GM12878 (cell line): ENCODE measurements around the gene SUGP1. TPM values are rescaled to one million over a fixed set of nuclear protein-coding genes. Genes with fewer than 3 reads are reported as not detected.

ENCODE experiments used
- ATAC-seq: fragments of 200-7000 bp; cut with Tn5 transposase; 3 replicates; pipeline ENCODE4 v1.9.1; 2020; ENCODE audit warnings: mild to moderate bottlenecking, moderate library complexity
- BruUV-seq: library from RNA; stranded (reverse); fragments of 400-500 nt; replicated peaks from 2 replicates; lab custom pipeline; 2021; lab: Mats Ljungman, UMichigan
- CTCF ChIA-PET: fragments of 300-600 bp; sonication (Branson Sonifier 250); formaldehyde crosslinking; extraction: SDS; loops from one replicate; lab custom pipeline; 2021; ENCODE audit warnings: inconsistent platforms; lab: Yijun Ruan, JAX
- POLR2A ChIA-PET: fragments of 350-600 bp; formaldehyde crosslinking; extraction: SDS; loops from one replicate; lab custom pipeline; 2021; ENCODE audit warnings: inconsistent platforms; lab: Charles Lee
- RAD21 ChIA-PET: fragments of 300-600 bp; sonication (Branson Sonifier 250); formaldehyde crosslinking; loops from one replicate; lab custom pipeline; 2023; ENCODE audit warnings: antibody characterized with exemption; ENCODE audit not compliant: unreplicated experiment; lab: Charles Lee
- SMC1A ChIA-PET: fragments of 300-600 bp; sonication (Branson Sonifier 250); formaldehyde crosslinking; loops from one replicate; lab custom pipeline; 2023; ENCODE audit not compliant: unreplicated experiment, uncharacterized antibody; lab: Charles Lee
- DNase-seq: peaks from one replicate; pipeline ENCODE4 v3.0.0-alpha.2; 2011; ENCODE audit warnings: low read depth, low spot score
- FAIRE-seq: peaks from 3 replicates; lab custom pipeline; 2011; peaks lifted over from hg19 to GRCh38; lab: Jason Lieb, UNC
- H2AFZ ChIP-seq: 2 replicates; pipeline ENCODE4 v1.6.0; 2011; ENCODE audit warnings: low read depth, low read length, control low read depth; ENCODE audit not compliant: control insufficient read depth
- H3K27ac ChIP-seq: 2 replicates; pipeline ENCODE4 v1.5.1; 2011; ENCODE audit warnings: control low read depth; ENCODE audit not compliant: control insufficient read depth, insufficient read depth
- H3K27me3 ChIP-seq, 2 experiments: replicated peaks in 1 of 2; 2 replicates each; pipeline versions ENCODE4 v1.6.0 to v1.6.1; 2011; ENCODE audit warnings: low read length in 1 of 2; ENCODE audit not compliant: control insufficient read depth in 2 of 2, insufficient read depth in 2 of 2
- H3K36me3 ChIP-seq, 2 experiments: 2 replicates each; pipeline ENCODE4 v1.5.1; 2011; ENCODE audit warnings: low read length in 1 of 2; ENCODE audit not compliant: control insufficient read depth in 2 of 2, insufficient read depth in 2 of 2
- H3K4me1 ChIP-seq: 2 replicates; pipeline ENCODE4 v1.6.1; 2011; ENCODE audit warnings: mild to moderate bottlenecking, low read length, moderate library complexity, mixed read lengths; ENCODE audit not compliant: control insufficient read depth, insufficient read depth
- H3K4me2 ChIP-seq: 2 replicates; pipeline ENCODE4 v1.6.0; 2011; ENCODE audit warnings: control low read depth; ENCODE audit not compliant: control insufficient read depth, insufficient read depth
- H3K4me3 ChIP-seq: fragments of 200-600 bp; sonication (generic); 2 replicates; pipeline ENCODE4 v1.5.1; 2016
- H3K79me2 ChIP-seq: 2 replicates; pipeline ENCODE4 v1.6.0; 2011; ENCODE audit warnings: low read length; ENCODE audit not compliant: control insufficient read depth, insufficient read depth
- H3K9ac ChIP-seq: 2 replicates; pipeline ENCODE4 v1.8.0; 2011; ENCODE audit warnings: low read length, control low read depth, mixed read lengths; ENCODE audit not compliant: control insufficient read depth, insufficient read depth
- H3K9me3 ChIP-seq: replicated peaks from 3 replicates; pipeline ENCODE4 v1.5.1; 2011; ENCODE audit warnings: mild to moderate bottlenecking, low read length; ENCODE audit not compliant: control insufficient read depth, insufficient read depth
- H4K20me1 ChIP-seq: 2 replicates; pipeline ENCODE4 v1.6.0; 2011; ENCODE audit not compliant: control insufficient read depth, insufficient read depth
- NFIC ChIP-seq: IDR thresholded peaks from 2 replicates; pipeline ENCODE4 v1.6.1; 2012; ENCODE audit warnings: low read depth, mild to moderate bottlenecking, inconsistent platforms, low read length, moderate library complexity
- WGBS: methylation state at CpG from one replicate; pipeline ENCODE4 v1.1.6; 2016; ENCODE audit warnings: low lambda C conversion rate; ENCODE audit not compliant: insufficient replicate concordance, insufficient coverage; ENCODE audit errors: missing lambda C conversion rate; 5-methylcytosine and 5-hydroxymethylcytosine counted together
- in situ Hi-C: fragments of 300-500 bp; cut with MboI; formaldehyde crosslinking; loops from 9 replicates; pipeline ENCODE4 v1.14.3; 2018; ENCODE audit warnings: mixed read lengths
- intact Hi-C: fragments of 100-400 bp; cut with micrococcal nuclease; formaldehyde crosslinking; loops from one replicate; pipeline ENCODE4 v1.14.2; 2022; ENCODE audit not compliant: unreplicated experiment
- polyA plus RNA-seq, 11 experiments: library from polyadenylated mRNA; depleted of rRNA in 4 of 11; unstranded in 6 of 11; stranded (reverse) in 5 of 11; fragments of >200 nt; fragmentation: Nextera tagmentation in 4 of 11; fragmentation: Illumina TruSeq in 1 of 11; extraction: Ambion mirVana in 4 of 11; extraction: Trizol in 1 of 11; gene quantifications; 1 replicate in 1 of 11; 2 replicates in 10 of 11; pipeline versions ENCODE4 v1.2.1 to v1.2.3, GENCODE V29; 2011 to 2016; ENCODE audit warnings: inconsistent platforms in 2 of 11, missing spikeins in 2 of 11, low read depth in 1 of 11
- total RNA-seq, 4 experiments: library from RNA; depleted of rRNA in 3 of 4; stranded (reverse); fragments of >200 nt in 3 of 4; fragmentation: Illumina TruSeq in 1 of 4; extraction: Trizol in 1 of 4; gene quantifications; 2 replicates each; pipeline versions ENCODE4 v1.2.1 to v1.2.3, GENCODE V29; 2013 to 2021
- TF ChIP-seq, protein P1 (sequence below): fragments of 450-650 bp; formaldehyde crosslinking; IDR thresholded peaks from 2 replicates; pipeline ENCODE4 v1.4.0; 2020; ENCODE audit warnings: mild to moderate bottlenecking, moderate library complexity
- TF ChIP-seq, protein P2 (sequence below): fragments of 450-650 bp; conservative IDR thresholded peaks from 2 replicates; pipeline ENCODE4 v1.6.1; 2017; ENCODE audit warnings: mild to moderate bottlenecking, moderate library complexity
- TF ChIP-seq, protein P3 (sequence below): fragments of 450-650 bp; IDR thresholded peaks from 2 replicates; pipeline ENCODE4 v1.6.1; 2017; ENCODE audit warnings: mild to moderate bottlenecking, moderate library complexity
- TF ChIP-seq, protein P4 (sequence below): fragments of 450-650 bp; IDR thresholded peaks from 2 replicates; pipeline ENCODE4 v1.6.1; 2017; ENCODE audit warnings: mild to moderate bottlenecking

Gene SUGP1
- total and polyA plus RNA-seq, 10 of the 15 experiments (the other 5 are each of a cell fraction or from before 2014, with no cell fraction given) = 1.6 to 70.2 (median 38.4) TPM

DNA sequence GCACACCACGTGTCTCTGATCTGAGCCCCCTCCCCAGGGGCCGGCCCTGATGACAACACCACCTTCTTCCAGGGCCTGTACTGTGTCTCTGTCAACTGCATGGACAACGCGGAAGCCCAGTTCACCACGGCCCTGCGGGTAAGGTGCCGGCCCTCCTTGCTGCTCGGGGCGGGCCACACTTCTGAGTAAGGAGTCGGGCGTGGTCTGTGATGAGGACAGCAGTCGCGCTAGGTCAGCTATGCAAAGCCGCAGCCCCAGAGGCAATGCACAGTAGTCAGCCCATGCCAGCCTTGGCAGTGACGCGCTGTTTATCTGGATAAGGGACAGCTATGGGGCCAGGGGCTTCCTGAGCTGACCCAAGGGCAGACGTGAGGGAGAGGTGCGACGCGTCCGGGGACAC, 24.9 kb upstream of the SUGP1 start (continued):
- TF ChIP-seq, protein P1, sequence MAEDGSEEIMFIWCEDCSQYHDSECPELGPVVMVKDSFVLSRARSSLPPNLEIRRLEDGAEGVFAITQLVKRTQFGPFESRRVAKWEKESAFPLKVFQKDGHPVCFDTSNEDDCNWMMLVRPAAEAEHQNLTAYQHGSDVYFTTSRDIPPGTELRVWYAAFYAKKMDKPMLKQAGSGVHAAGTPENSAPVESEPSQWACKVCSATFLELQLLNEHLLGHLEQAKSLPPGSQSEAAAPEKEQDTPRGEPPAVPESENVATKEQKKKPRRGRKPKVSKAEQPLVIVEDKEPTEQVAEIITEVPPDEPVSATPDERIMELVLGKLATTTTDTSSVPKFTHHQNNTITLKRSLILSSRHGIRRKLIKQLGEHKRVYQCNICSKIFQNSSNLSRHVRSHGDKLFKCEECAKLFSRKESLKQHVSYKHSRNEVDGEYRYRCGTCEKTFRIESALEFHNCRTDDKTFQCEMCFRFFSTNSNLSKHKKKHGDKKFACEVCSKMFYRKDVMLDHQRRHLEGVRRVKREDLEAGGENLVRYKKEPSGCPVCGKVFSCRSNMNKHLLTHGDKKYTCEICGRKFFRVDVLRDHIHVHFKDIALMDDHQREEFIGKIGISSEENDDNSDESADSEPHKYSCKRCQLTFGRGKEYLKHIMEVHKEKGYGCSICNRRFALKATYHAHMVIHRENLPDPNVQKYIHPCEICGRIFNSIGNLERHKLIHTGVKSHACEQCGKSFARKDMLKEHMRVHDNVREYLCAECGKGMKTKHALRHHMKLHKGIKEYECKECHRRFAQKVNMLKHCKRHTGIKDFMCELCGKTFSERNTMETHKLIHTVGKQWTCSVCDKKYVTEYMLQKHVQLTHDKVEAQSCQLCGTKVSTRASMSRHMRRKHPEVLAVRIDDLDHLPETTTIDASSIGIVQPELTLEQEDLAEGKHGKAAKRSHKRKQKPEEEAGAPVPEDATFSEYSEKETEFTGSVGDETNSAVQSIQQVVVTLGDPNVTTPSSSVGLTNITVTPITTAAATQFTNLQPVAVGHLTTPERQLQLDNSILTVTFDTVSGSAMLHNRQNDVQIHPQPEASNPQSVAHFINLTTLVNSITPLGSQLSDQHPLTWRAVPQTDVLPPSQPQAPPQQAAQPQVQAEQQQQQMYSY (CRISPR knock-in tag) = no peak
- TF ChIP-seq, all 136 proteins: peak for 0

DNA sequence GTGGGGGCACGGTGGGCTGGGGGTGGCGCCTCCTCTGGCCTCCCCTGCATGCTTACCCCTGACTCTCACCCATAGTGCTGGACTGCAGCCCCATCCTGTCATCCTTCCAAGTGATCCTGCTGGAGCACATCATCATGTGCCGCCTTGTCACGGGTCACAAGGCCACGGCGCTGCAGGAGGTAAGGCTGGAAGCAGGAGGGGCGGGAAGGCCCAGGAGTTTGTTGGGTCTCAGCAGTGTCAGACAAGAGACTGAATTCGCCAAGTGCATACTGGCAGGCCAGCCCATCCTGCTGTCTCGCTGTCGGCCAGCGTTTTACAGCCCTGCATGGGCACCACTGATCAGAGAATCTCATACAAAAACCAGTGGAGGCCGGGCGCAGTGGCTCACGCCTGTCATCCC, 23.5 kb upstream of the SUGP1 start:
- intact Hi-C loops = no loop called here
- ChIA-PET SMC1A (no interaction called here), POLR2A (no interaction called here), CTCF (interaction anchor here (0.9 to 1.6 kb wide), 3 partner anchors 10 to 289 kb away, joined by 3 to 5 read pairs (median 3); no protein-coding TSS in a partner anchor), RAD21 (no interaction called here)
- Histone ChIP-seq H3K9ac (no peak overlapping the region), H3K4me1 (no peaks in the 10 kb centered on the region), H3K27me3 (no peaks in the 10 kb centered on the region), H3K9me3 (no peaks in the 10 kb centered on the region), H3K79me2 (no peaks in the 10 kb centered on the region), H4K20me1 (no peaks in the 10 kb centered on the region), H3K27ac (no peak overlapping the region), H2AFZ (no peak overlapping the region), H3K4me2 (no peak overlapping the region), H3K4me3 (no peak overlapping the region), H3K36me3 (peaks cover 8 to 34% of the 10 kb centered on the region in 2 experiments; a peak in 3 of 4 replicates)
- in situ Hi-C loops = no loop called here
- no TSS peak for BruUV-seq
- 95% methylated on average over 14 of the region's 14 CpGs for WGBS
- ATAC-seq (no peak), DNase-seq (no peak), FAIRE-seq (no peak)
- TF ChIP-seq, protein P2, sequence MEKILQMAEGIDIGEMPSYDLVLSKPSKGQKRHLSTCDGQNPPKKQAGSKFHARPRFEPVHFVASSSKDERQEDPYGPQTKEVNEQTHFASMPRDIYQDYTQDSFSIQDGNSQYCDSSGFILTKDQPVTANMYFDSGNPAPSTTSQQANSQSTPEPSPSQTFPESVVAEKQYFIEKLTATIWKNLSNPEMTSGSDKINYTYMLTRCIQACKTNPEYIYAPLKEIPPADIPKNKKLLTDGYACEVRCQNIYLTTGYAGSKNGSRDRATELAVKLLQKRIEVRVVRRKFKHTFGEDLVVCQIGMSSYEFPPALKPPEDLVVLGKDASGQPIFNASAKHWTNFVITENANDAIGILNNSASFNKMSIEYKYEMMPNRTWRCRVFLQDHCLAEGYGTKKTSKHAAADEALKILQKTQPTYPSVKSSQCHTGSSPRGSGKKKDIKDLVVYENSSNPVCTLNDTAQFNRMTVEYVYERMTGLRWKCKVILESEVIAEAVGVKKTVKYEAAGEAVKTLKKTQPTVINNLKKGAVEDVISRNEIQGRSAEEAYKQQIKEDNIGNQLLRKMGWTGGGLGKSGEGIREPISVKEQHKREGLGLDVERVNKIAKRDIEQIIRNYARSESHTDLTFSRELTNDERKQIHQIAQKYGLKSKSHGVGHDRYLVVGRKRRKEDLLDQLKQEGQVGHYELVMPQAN = no peak
- TF ChIP-seq, protein P3, sequence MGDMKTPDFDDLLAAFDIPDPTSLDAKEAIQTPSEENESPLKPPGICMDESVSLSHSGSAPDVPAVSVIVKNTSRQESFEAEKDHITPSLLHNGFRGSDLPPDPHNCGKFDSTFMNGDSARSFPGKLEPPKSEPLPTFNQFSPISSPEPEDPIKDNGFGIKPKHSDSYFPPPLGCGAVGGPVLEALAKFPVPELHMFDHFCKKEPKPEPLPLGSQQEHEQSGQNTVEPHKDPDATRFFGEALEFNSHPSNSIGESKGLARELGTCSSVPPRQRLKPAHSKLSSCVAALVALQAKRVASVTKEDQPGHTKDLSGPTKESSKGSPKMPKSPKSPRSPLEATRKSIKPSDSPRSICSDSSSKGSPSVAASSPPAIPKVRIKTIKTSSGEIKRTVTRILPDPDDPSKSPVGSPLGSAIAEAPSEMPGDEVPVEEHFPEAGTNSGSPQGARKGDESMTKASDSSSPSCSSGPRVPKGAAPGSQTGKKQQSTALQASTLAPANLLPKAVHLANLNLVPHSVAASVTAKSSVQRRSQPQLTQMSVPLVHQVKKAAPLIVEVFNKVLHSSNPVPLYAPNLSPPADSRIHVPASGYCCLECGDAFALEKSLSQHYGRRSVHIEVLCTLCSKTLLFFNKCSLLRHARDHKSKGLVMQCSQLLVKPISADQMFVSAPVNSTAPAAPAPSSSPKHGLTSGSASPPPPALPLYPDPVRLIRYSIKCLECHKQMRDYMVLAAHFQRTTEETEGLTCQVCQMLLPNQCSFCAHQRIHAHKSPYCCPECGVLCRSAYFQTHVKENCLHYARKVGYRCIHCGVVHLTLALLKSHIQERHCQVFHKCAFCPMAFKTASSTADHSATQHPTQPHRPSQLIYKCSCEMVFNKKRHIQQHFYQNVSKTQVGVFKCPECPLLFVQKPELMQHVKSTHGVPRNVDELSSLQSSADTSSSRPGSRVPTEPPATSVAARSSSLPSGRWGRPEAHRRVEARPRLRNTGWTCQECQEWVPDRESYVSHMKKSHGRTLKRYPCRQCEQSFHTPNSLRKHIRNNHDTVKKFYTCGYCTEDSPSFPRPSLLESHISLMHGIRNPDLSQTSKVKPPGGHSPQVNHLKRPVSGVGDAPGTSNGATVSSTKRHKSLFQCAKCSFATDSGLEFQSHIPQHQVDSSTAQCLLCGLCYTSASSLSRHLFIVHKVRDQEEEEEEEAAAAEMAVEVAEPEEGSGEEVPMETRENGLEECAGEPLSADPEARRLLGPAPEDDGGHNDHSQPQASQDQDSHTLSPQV = no peak
- TF ChIP-seq, protein P4, sequence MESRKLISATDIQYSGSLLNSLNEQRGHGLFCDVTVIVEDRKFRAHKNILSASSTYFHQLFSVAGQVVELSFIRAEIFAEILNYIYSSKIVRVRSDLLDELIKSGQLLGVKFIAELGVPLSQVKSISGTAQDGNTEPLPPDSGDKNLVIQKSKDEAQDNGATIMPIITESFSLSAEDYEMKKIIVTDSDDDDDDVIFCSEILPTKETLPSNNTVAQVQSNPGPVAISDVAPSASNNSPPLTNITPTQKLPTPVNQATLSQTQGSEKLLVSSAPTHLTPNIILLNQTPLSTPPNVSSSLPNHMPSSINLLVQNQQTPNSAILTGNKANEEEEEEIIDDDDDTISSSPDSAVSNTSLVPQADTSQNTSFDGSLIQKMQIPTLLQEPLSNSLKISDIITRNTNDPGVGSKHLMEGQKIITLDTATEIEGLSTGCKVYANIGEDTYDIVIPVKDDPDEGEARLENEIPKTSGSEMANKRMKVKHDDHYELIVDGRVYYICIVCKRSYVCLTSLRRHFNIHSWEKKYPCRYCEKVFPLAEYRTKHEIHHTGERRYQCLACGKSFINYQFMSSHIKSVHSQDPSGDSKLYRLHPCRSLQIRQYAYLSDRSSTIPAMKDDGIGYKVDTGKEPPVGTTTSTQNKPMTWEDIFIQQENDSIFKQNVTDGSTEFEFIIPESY = no peak
- no peak for TF ChIP-seq NFIC
